OCI-LY7 (cell line): ENCODE measurements around the gene PIK3C2B.

ENCODE experiments used
- EZH2phosphoT487 ChIP-seq: fragments of 200-600 bp; sonication (generic); IDR thresholded peaks from 2 replicates; pipeline ENCODE4 v1.6.1; 2018; ENCODE audit warnings: low read depth, borderline replicate concordance, mild to moderate bottlenecking, mixed run types, antibody characterized with exemption, low read length, moderate library complexity, mixed read lengths
- TF ChIP-seq, protein P1 (sequence below): fragments of 200-600 bp; sonication (generic); conservative IDR thresholded peaks from 2 replicates; pipeline ENCODE4 v1.5.1; 2014; ENCODE audit warnings: mild to moderate bottlenecking, antibody characterized with exemption, low read length, moderate library complexity, mixed read lengths

DNA sequence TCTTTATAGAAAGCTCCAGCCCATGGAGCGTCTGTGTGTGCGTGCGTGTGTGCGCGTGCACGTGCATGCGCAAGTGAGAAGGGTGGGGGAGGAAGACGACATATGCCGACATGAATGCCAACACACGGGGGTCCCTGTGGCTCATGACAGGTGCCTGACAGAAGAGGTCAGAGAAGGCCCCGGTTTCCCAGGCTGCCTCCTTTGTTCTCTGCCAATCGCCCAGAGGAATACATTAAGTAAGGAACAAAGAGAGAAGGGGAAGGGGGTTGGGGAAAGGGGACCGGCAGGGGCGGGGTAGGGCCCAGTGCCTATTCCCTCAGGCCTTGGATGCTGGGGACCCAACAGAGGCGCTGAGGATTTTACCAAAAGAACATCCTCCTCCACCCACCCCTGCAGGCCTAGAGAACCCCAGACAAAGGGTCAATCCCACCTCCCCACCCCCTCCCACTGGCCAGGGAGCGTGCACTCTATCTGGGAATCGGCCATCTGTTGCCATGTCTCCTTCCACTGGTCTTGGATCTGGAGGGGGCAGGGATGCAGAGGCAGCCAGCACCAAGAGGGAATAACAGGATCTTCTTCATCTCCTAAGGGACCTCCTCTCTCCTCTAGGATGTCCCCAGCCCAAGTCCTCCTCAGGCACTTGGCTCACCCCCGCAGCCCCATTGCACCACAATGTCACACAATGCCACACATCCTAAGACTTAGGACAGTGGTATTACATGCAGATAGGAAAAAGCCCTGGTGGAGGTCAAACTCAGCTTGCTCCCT, 39.4 kb downstream of the PIK3C2B start:
- no peak for TF ChIP-seq EZH2phosphoT487
- TF ChIP-seq, protein P1, sequence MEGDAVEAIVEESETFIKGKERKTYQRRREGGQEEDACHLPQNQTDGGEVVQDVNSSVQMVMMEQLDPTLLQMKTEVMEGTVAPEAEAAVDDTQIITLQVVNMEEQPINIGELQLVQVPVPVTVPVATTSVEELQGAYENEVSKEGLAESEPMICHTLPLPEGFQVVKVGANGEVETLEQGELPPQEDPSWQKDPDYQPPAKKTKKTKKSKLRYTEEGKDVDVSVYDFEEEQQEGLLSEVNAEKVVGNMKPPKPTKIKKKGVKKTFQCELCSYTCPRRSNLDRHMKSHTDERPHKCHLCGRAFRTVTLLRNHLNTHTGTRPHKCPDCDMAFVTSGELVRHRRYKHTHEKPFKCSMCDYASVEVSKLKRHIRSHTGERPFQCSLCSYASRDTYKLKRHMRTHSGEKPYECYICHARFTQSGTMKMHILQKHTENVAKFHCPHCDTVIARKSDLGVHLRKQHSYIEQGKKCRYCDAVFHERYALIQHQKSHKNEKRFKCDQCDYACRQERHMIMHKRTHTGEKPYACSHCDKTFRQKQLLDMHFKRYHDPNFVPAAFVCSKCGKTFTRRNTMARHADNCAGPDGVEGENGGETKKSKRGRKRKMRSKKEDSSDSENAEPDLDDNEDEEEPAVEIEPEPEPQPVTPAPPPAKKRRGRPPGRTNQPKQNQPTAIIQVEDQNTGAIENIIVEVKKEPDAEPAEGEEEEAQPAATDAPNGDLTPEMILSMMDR = no peak
